Colon (tissue), 2 donors: ENCODE results near the gene ARRB1.
"Not testable (repeated sequence)": the region's sequence is repeated elsewhere in the genome, so short reads cannot be mapped to it uniquely, and the experiment has no call there.

Source experiments
- FAIRE-seq: peaks from 2 replicates; lab custom pipeline; 2012; peaks lifted over from hg19 to GRCh38; lab: Jason Lieb, UNC
- donor health status: control.
- donor health status: control.

ARRB1 gene

DNA sequence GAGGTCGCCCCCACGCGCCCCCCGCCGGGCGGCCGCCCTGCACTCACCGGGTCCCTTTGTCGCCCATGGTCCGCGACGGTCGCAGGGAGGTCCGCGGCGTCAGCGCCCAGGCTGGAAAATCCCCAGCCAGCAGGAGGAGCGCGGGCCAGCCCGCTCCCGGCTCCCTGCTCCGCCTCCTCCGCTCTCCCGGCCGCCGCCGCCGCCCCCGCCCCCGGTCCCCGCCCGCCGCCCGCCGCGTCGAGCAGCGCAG, at the start of gene ARRB1:
TSS of gene ARRB1 (minus strand) at position 121 of the 250 bp plus-strand sequence. CDS start at position 67, 54 bp downstream.
- FAIRE-seq: no peak

DNA sequence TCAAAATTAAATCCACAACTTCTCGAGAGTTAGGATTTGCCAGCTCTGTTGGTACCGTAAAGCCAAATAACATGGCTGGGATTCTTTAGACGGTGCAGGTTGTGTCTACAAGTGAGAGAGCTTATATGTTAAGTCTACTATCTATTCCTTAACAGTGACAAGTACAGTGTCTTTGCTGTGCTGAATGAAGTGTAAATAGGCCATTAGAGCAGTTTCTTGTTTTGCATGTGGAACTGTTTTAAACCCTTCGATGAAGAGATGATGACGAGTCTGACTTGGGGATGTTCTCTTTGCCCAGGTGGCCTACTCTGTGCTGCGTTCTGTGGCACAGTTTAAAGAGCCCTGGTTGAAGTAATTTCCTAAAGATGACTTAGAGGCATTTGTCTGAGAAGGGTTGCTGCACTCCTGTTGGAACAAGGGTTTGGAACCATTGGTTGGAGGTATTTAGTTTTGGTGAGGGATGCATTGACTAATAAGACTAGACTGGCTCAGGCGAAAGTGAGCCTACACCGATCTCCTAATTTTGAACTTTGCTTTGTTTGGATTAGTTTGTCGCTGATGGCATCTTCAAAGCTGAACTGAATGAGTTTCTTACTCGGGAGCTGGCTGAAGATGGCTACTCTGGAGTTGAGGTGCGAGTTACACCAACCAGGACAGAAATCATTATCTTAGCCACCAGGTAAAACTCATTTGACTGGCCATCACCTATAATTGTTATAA, 48.8 kb upstream of the ARRB1 start:
- FAIRE-seq: no peak

DNA sequence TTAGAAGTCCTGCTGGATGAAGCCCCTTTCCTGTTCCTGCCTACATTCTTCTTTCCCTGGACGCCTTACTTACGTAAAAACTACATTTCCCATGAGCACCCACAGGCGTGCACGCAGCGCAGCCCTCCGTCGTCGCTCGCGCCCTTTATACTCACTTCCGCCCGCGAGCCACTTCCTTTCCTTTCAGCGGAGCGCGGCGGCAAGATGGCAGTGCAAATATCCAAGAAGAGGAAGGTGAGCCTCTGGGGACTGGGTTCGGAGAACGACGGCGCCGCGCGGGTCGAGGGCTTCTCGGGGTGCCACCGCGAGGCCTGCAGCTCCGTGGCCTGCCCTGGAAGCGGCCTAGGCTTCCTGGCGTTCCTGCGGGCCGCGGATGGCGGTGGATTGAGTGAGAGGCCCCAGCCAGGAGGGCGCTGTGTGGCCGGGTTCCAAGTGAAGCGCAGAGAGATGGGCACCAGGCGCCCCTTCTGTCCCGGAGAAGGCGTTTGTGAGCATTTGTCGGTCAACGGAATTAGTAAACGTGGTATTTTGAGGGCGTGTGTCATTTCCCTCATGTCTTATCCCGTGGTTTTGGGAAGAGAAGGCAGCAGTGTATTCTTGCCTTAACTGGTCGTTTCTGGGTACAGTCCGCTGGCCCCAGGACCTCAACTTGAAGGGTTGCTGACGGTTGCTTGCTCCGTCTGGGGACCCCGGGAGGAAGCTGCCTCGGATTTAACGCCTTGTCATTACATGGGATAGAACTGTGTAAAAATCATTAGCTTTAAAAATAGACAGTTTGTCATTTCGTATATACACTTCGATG, 48.1 kb upstream of the ARRB1 start, which contains the start of gene RPS3:
TSS of gene RPS3 (plus strand) at position 175 of the 802 bp plus-strand sequence. CDS start at position 205, 30 bp downstream.
- no peak for FAIRE-seq

DNA sequence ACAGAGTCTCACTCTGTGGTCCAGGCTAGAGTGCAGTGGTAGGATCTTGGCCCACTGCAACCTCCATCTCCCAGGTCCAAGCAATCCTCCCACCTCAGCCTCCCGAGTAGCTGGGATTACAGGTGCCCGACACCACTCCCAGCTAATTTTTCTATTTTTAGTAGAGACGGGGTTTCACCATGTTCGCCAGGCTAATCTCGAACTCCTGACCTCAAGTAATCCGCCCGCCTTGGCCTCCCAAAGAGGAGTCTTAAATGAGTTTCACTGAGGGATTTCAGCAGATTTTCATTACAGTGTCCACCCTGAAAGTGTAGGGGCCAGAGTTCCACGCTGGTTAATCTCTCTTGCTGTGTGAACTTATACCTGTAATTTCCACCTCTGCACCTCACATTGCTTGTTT, 47.4 kb upstream of the ARRB1 start:
- no peak for FAIRE-seq

DNA sequence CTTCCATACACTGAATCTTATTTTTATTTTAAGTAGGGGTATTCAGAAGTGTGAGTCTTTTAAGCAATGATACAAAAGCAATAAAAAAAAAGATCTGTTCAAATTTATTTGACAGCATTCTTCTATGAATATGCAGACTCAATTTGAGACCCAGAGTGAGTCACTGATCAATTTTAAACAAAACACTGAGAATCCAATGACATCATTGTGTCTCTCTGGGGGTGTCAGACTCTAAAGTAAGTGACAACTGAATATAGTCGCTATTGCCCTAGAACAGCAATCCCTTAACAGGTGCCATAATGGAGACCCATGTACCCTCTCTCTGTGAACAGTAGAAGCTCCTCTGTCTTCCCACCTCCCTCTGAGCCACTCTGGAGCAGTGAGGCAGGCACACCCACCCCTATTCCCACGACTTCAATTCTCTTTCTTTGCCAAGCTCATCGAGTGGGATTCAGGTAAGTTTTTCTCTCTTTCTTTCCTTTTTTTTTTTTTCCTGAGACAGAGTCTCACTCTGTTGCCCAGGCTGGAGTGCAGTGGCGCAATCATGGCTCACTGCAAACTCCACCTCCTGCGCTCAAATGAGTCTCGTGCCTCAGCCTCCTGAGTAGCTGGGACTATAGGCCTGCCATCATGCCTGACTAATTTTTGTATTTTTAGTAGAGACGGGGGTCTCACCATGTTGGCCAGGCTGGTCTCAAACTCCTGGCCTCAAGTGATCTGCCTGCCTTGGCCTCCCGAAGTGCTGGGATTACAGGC, 42.8 kb upstream of the ARRB1 start:
- no peak for FAIRE-seq

DNA sequence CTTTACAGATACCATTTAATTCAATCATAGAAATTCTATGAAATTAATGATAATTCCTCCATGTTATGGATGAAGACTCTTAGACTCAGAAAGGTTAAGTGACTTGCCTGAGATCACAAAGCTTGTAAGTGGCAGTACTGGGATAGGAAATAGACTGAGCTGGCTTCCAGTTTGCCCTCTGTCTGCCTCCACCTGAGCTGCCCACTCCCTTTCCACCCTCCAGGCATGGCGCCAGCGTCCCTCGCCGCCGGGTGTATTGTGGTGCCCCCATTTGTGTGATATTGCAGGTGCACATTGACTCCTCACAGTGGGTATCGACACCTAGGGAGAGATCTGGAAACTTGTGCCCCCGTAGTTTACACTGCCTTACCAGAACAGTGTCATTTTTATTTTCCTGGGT, 38.5 kb upstream of the ARRB1 start:
- FAIRE-seq: no peak

DNA sequence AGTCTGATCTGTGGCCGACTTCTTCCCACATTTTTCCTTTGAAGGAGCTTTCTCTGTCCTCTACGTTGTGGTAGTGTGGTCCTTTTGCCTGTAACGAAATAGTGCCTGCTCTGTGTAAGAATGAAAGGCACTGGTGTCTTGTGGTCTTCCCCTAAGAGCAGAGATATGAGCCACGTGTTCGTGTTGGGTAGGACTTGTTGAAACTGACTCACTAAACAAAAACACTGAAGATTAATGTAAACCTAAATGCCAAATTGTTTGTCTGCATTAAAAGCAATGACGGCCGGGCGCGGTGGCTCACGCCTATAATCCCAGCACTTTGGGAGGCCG, 37.8 kb upstream of the ARRB1 start:
- no peak for FAIRE-seq

DNA sequence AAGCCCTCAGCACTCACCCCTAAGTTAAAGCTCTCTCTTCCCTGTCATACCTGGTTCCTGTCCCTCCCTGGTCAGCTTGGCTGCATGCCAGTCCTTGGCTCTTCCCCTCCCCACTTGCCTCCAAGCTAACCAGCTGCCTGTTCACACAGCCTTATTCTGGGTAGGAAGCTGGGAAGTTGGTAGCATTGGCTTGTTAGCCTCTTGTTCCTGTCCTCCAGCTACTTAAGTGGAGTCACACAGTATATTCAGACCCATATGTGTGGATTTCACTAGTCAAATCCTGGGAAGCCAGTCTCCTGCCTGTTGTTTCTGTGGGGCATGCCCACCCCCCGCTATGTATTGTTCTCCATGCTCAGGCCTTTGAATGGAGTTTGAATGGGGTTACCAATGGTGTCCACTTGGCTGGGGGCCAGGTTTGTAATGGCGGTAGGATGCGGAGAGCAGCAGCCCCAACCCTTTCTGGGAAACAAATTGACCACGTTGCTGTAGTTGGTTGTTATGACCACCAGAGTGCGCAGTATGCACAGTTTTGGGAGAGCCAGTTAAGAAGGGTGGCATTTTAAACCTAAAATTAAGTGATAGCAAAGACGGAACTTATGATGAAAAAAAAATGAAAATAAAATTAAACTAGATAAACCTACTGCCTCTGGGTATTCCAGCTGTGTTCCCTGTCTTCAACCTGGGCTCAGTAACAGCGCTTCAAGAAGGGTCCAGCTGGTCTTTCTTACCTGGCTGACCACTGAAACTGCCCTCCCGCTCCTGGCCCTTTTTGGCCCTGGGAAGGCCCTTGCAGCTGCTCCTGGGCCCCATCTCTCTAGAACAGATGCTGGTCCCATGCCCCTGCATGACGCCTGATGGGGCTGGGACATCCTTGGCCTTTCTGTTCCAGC, 37.2 kb upstream of the ARRB1 start:
- FAIRE-seq: no peak

DNA sequence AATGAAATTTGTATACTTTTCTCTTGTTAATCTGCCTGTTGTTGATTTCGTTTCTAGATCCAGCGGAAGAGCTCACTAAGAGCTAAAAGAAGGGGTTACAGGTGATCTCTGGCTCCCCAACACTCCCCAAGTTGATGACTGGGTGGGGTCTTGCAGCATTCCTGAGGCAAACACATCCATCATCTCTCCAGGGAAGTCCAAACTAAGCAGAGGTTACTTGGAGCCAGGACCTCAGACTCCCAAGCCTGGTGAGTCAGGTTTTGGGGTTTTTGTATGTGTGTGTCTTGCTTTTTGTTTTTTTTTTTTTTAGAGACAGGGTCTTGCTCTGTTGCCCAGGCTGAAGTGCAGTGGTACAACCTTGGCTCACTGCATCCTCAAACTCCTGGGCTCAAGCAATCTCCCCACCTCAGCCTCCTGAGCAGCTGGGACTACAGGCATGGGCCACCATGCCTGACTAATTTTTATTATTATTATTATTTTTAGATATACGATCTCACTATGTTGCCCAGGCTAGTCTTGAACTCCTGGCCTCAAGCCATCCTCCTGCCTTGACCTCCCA, 36.4 kb upstream of the ARRB1 start:
- FAIRE-seq: no peak

DNA sequence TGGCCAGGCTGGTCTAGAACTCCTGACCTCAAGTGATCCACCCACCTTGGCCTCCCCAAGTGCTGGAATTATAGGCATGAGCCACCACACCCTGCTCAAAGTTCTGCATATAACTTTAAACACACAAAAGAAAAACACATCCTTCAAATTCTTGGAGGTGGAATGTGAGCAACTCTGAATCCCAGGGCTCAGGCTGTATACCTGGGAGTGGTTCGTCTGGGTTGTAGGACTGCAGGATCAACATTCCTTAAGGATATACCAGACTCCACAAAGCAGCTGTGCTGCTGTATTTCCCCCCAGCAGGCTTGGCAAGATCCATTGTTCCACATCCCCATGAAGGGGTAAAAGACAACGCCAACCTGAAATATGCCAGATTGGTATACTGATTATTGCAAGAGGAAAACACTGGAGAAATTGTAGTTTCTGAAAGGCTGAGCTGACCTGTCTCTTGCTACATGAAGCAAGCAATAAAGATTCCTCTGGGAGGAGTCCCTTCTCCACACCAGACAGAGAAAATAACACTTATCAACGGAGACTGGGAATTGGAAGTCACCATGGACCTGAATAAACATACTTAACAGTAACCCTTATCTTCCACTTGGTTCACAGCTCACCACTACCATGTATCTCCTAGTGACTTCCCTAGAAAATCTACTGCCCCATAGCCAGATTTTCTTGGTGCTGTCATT, 35.6 kb upstream of the ARRB1 start:
- FAIRE-seq: no peak

DNA sequence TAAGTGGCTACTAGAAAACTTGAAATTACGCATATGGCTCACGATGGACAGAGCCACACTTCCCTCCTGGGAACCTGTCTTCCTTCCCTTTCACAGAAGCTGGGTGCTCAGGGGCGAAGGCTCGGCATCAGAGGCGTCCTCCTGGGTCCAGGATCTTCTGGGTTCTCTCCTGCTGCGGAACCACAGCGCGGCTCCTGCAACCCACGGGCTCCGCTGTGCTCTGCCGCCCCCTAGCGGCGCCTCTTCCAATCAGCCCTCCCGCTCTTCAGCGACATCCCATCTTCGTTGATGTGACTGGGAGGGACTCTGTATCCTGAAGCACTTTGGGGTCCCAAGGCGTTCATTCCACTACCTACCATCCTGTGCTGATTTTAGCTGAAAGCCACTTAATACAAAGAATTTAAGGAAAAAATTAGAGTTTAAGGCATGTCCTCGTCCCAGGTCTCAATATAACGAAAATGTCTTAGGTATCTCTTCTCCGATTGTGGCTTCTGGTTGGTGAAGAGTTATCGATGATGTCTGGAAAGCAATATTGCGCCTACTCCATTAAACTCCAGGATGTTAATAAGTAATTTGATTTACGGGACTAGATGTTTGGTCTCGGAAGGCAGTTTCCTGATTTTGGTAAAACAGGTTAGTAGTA, 33.1 kb upstream of the ARRB1 start:
- FAIRE-seq: no peak

DNA sequence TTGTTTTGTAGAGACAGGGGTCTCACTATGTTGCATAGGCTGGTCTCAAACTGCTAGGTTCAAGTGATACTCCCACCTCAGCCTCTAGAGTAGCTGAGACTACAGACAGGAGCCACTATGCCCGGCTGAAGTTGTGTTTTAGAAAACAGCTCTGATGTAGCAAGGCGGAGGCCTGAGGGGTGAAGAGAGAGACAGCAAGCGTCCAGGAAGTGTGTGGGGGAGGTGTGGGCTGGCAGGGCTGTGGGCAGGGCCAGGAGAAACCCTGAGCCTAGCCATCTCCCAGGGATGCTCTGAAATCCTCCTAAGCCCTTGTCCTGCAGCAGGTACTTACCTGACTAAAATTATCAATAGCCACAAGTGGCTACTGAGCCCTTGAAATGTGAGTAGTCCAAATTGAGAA, 31.8 kb upstream of the ARRB1 start:
- no peak for FAIRE-seq

DNA sequence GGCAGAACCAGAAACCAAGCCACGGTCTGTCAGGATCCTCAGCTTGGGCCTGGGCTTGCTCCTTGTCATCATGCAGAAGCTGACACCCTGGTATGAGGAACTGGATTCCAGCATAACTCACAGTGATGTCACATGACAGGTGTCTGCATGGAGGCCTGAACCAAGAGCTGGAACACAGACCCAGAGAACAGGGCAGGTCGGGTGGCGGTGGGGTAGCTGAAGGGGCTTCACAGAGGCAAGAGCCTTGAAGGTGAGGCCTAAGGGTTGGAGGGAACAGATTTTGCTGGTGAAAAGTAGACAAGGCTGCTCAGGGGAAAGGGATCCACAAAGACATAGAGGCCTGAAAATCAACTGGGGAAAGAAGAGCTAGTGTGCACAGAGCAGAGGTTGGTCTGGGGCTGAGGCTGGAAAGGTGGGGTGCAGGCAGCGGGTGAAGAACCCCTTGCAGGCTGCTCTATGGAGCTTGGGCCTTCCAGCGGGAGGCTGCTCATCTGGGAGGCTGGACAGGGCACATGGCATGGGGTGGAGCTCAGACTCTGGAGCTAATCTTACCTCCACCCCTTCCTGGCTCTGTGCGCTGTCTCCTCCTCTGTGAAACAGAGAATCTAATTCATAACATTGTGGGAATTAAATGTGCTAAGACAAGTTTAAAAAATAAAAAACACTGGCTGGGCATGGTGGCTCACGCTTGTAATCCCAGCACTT, 29.4 kb upstream of the ARRB1 start:
- no peak for FAIRE-seq

DNA sequence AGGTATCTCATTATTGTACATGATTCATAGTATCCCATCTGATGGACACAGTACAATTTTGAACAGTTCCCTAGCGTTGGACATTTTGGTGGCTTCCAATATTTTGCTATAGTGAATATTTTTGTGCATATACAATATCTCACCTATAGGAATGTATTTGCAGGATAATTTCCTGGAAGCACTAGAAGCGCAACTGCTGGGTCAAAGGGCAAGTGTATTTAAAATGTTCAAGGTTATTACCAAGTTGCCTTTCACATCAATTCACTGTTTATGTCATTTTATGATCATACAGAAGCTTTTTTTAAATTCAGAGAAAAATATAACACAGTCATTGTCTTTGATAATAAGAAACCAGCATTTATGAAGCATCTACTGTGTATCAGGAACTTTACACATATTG, 28.8 kb upstream of the ARRB1 start:
- no peak for FAIRE-seq

DNA sequence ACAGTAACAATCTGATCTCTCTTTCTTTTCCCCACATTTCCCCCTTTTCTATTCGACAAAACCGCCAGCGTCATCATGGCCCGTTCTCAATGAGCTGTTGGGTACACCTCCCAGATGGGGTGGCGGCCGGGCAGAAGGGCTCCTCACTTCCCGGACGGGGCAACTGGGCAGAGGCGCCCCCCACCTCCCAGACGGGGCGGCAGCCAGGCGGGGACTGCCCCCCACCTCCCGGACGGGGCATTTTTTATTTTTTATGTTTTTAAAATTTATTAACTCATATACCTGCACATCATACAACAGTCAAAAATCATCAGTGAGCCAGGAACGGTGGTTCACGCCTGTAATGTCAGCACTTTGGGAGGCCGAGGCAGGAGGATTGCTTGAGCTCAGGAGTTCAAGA, 27.3 kb upstream of the ARRB1 start:
- FAIRE-seq: not testable (repeated sequence)

DNA sequence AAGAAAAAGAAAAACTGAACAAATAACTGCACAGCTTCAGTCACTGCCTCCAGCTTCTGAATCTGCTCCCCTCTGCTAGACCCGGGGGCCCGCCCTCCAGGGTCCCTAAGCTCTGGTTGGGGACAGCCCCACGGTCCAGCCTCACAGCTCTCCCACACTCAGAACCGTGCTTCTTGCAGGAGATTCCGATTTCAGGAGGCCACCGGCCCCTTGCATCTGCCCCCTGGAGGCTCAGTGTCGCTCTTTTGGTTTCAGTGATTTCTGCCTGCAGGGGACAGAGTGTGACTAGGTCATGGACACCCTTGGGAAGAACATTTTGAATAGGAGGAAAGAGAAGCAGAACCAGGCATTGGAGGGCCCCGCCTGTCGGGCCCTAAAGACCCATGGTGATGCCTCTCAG, 24.7 kb upstream of the ARRB1 start:
- no peak for FAIRE-seq

DNA sequence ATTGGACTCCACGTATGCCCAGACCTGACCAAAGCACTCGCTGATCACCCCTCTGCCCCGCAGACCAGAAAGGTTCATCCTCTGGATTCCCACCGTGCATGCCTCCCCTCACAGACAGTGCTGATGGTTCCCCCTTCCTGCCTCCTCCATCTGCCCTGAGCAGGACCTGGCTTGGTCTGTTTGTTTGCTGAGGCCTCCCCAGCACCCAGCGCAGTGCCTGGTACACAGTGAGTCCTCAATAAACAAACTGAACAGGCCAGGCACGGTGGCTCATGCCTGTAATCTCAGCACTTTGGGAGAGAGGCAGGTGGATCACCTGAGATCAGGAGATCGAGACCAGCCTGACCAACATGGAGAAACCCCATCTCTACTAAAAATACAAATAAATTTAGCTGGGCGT, 24.2 kb upstream of the ARRB1 start:
- no peak for FAIRE-seq

DNA sequence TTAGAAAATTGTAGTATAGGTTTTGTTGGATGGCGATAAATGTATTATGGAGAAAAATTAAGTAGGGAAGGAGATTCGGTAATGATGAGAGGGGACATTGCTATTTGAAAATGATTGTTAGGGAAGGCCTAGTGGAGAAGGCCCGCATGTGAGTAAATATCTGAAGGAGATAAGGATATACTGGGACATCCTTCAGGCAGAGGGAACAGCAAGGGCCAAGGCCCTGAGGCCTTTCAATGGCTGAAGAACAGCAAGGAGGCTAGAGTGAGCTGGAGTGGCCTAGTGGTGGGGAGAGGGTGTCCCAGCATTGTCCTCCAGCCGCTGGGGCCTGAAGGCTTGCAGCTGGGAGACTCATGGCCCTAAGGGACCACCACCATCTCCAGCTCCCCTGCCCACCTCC, 23.2 kb upstream of the ARRB1 start:
- no peak for FAIRE-seq

DNA sequence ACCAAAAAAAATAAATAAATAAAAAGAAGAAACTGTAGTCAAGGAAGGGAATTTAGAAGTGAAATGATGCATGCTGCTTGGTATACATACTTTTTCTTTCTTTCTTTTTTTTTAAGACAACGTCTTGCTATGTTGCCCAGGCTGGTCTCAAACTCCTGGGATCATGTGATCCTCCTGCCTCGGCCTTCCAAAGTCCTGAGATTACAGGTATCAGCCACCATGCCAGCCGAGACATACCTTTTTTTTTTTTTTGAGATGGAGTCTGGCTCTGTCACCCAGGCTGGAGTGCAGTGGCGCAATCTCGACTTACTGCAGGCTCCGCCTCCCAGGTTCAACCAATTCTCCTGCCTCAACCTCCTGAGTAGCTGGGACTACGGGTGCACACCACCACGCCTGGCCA, 21.7 kb upstream of the ARRB1 start:
- no peak for FAIRE-seq
